K562 (cell line): ENCODE data around the gene TOR1A. TPM values are rescaled to one million over a fixed set of nuclear protein-coding genes. Genes with fewer than 3 reads are reported as not detected.

Experiments
- ATAC-seq: fragments of 200-7000 bp; cut with Tn5 transposase; 3 replicates; pipeline ENCODE4 v1.9.1; 2020; ENCODE audit warnings: moderate library complexity
- BruUV-seq: library from RNA; stranded (reverse); fragments of 400-500 nt; replicated peaks from 2 replicates; lab custom pipeline; 2021; lab: Mats Ljungman, UMichigan
- CTCF ChIA-PET: fragments of 300-600 bp; formaldehyde crosslinking; extraction: SDS; loops from one replicate; lab custom pipeline; 2021; ENCODE audit warnings: low intra/inter-chr PET ratio; lab: Yijun Ruan, JAX
- POLR2A ChIA-PET: fragments of 300-600, 350-650 bp; sonication (Branson Sonifier 250); formaldehyde crosslinking; extraction: SDS; loops from one replicate; lab custom pipeline; 2021; ENCODE audit warnings: antibody characterized with exemption, inconsistent platforms; lab: Yijun Ruan, JAX
- DNase-seq, 4 experiments: peaks; one replicate each; pipeline versions ENCODE4 v3.0.0 to v3.0.0-alpha.2; 2011 to 2018; ENCODE audit warnings: low spot score in 3 of 4, mixed read lengths in 3 of 4; ENCODE audit errors: extremely low read depth in 1 of 4
- FAIRE-seq: peaks from 2 replicates; lab custom pipeline; 2011; peaks lifted over from hg19 to GRCh38; lab: Jason Lieb, UNC
- H2AFZ ChIP-seq: 2 replicates; pipeline ENCODE4 v1.6.0; 2011; ENCODE audit warnings: low read depth, low read length, control low read depth, inconsistent platforms
- H3K27ac ChIP-seq: fragments of 200-600 bp; 3 replicates; pipeline ENCODE4 v1.8.0; 2011; ENCODE audit warnings: low read depth, mild to moderate bottlenecking, control low read depth, inconsistent platforms, low read length, moderate library complexity, mixed read lengths; ENCODE audit errors: extremely low read depth
- H3K27me3 ChIP-seq, 2 experiments: fragments of 300-600 bp in 1 of 2; 2 replicates in 1 of 2; 3 replicates in 1 of 2; pipeline versions ENCODE4 v1.6.0 to v1.8.0; 2011; ENCODE audit warnings: inconsistent platforms in 2 of 2, low read length in 2 of 2, mild to moderate bottlenecking in 1 of 2, mixed read lengths in 1 of 2, moderate library complexity in 1 of 2; ENCODE audit not compliant: control insufficient read depth in 2 of 2, insufficient read depth in 2 of 2
- H3K36me3 ChIP-seq: fragments of 300-600 bp; 3 replicates; pipeline ENCODE4 v1.8.0; 2011; ENCODE audit warnings: mild to moderate bottlenecking, low read length, inconsistent platforms; ENCODE audit not compliant: control insufficient read depth, insufficient read depth
- H3K4me1 ChIP-seq, 2 experiments: fragments of 200-600 bp in 1 of 2; replicated peaks in 1 of 2; 2 replicates in 1 of 2; 3 replicates in 1 of 2; pipeline versions ENCODE4 v1.5.1 to v1.8.0; 2011; ENCODE audit warnings: inconsistent platforms in 2 of 2, low read length in 2 of 2, mild to moderate bottlenecking in 1 of 2, mixed read lengths in 1 of 2, moderate library complexity in 1 of 2; ENCODE audit not compliant: control insufficient read depth in 2 of 2, insufficient read depth in 2 of 2
- H3K4me2 ChIP-seq: 2 replicates; pipeline ENCODE4 v1.6.1; 2011; ENCODE audit warnings: low read length, control low read depth, inconsistent platforms, mixed read lengths; ENCODE audit not compliant: insufficient read depth
- H3K4me3 ChIP-seq: fragments of 200-600 bp; sonication (generic), shearing (Covaris generic); 2 replicates; pipeline ENCODE4 v1.5.1; 2016; ENCODE audit warnings: control low read depth, inconsistent platforms
- H3K79me2 ChIP-seq: fragments of 200-600 bp; 3 replicates; pipeline ENCODE4 v1.8.0; 2011; ENCODE audit warnings: low read length, inconsistent platforms; ENCODE audit not compliant: control insufficient read depth, insufficient read depth
- H3K9ac ChIP-seq, 2 experiments: 2 replicates each; pipeline versions ENCODE4 v1.6.0 to v1.6.1; 2011; ENCODE audit warnings: low read depth in 2 of 2, low read length in 2 of 2, control low read depth in 1 of 2, inconsistent platforms in 1 of 2, mild to moderate bottlenecking in 1 of 2, mixed read lengths in 1 of 2; ENCODE audit not compliant: insufficient read depth in 1 of 2
- H3K9me1 ChIP-seq: one replicate; pipeline ENCODE4 v1.6.0; 2011; ENCODE audit warnings: inconsistent platforms, mild to moderate bottlenecking, low read length, moderate library complexity; ENCODE audit not compliant: control insufficient read depth, insufficient read depth
- H3K9me3 ChIP-seq: replicated peaks from 2 replicates; pipeline ENCODE4 v1.5.1; 2011; ENCODE audit warnings: low read depth, low read length, inconsistent platforms; ENCODE audit not compliant: control insufficient read depth, insufficient read depth
- H4K20me1 ChIP-seq: replicated peaks from 2 replicates; pipeline ENCODE4 v1.6.1; 2011; ENCODE audit warnings: low read length, inconsistent platforms, mixed read lengths; ENCODE audit not compliant: control insufficient read depth, insufficient read depth
- CAMTA2 ChIP-seq: fragments of 250-450 bp; sonication (Bioruptor Pico); conservative IDR thresholded peaks from 2 replicates; pipeline ENCODE4 v1.5.1; 2022
- CXXC5 ChIP-seq: fragments of 250-450 bp; sonication (Bioruptor Pico); IDR thresholded peaks from 2 replicates; pipeline ENCODE4 v1.8.0; 2022; ENCODE audit warnings: inconsistent platforms, mild to moderate bottlenecking, moderate library complexity
- MEIS2 ChIP-seq: fragments of 450-650 bp; IDR thresholded peaks from 2 replicates; pipeline ENCODE4 v1.6.1; 2014; ENCODE audit warnings: mild to moderate bottlenecking; ENCODE audit not compliant: partially characterized antibody
- POLR2AphosphoS2 ChIP-seq: IDR thresholded peaks from 2 replicates; pipeline ENCODE4 v1.6.1; 2012; ENCODE audit warnings: low read length, improper control_type of control experiment
- POLR2G ChIP-seq: fragments of 200-400 bp; formaldehyde crosslinking; IDR thresholded peaks from 2 replicates; pipeline ENCODE4 v1.6.1; 2017; ENCODE audit warnings: low read depth, mild to moderate bottlenecking, antibody characterized with exemption, low read length, moderate library complexity
- RBFOX2 ChIP-seq: fragments of 200-400 bp; formaldehyde crosslinking; IDR thresholded peaks from 2 replicates; pipeline ENCODE4 v1.6.1; 2017; ENCODE audit warnings: low read depth, mild to moderate bottlenecking, low read length, moderate library complexity
- SUPT5H ChIP-seq: fragments of 450-650 bp; IDR thresholded peaks from 2 replicates; pipeline ENCODE4 v1.6.1; 2016
- ZBTB17 ChIP-seq: fragments of 450-650 bp; formaldehyde crosslinking; IDR thresholded peaks from 2 replicates; pipeline ENCODE4 v1.4.0; 2020; ENCODE audit warnings: mild to moderate bottlenecking
- WGBS: fragments of 100-300 bp; shearing (Covaris generic); methylation state at CpG from one replicate; pipeline ENCODE4 v1.1.6; 2016; ENCODE audit warnings: low coverage, mixed read lengths; ENCODE audit not compliant: insufficient coverage; ENCODE audit errors: missing lambda C conversion rate; 5-methylcytosine and 5-hydroxymethylcytosine counted together
- in situ Hi-C: fragments of 300-500 bp; cut with MboI; formaldehyde crosslinking; loops from 4 replicates; pipeline ENCODE4 v1.15.0; 2018; ENCODE audit warnings: inconsistent platforms, mixed read lengths
- intact Hi-C: fragments of 100-400 bp; cut with micrococcal nuclease; formaldehyde crosslinking; loops from 2 replicates; pipeline ENCODE4 v1.14.2; 2022
- polyA plus RNA-seq, 8 experiments: library from polyadenylated mRNA; depleted of rRNA in 4 of 8; stranded (reverse) in 5 of 8; unstranded in 3 of 8; fragments of >200 nt; fragmentation: Nextera tagmentation in 2 of 8; fragmentation: Illumina TruSeq in 1 of 8; extraction: Ambion mirVana in 2 of 8; extraction: Trizol in 1 of 8; gene quantifications; 2 replicates each; pipeline versions ENCODE4 v1.2.1 to v1.2.3, GENCODE V29; 2011 to 2014; ENCODE audit warnings: inconsistent platforms in 1 of 8, missing spikeins in 1 of 8
- total RNA-seq, 7 experiments: library from RNA; depleted of rRNA in 6 of 7; stranded (reverse); fragments of >200 nt in 6 of 7; fragmentation: Illumina TruSeq in 2 of 7; extraction: Trizol in 2 of 7; gene quantifications; 2 replicates each; pipeline versions ENCODE4 v1.2.1 to v1.2.3, GENCODE V29; 2011 to 2021; ENCODE audit warnings: low replicate concordance in 1 of 7
- TF ChIP-seq, protein P1 (sequence below), 2 experiments: IDR thresholded peaks in 1 of 2; conservative IDR thresholded peaks in 1 of 2; 2 replicates each; pipeline ENCODE4 v1.6.1; 2016; ENCODE audit warnings: low read depth in 2 of 2, mild to moderate bottlenecking in 1 of 2, missing compliant biosample characterization in 1 of 2, missing genetic modification characterization in 1 of 2, moderate library complexity in 1 of 2
- TF ChIP-seq, protein P2 (sequence below): fragments of 450-650 bp; IDR thresholded peaks from 2 replicates; pipeline ENCODE4 v1.6.1; 2016
- TF ChIP-seq, protein P3 (sequence below): fragments of 250-450 bp; sonication (Bioruptor Pico); IDR thresholded peaks from 2 replicates; pipeline ENCODE4 v1.5.1; 2021; ENCODE audit warnings: mild to moderate bottlenecking

TOR1A gene
- total and polyA plus RNA-seq, 9 of the 15 experiments (the other 6 are each of a cell fraction or from before 2014, with no cell fraction given): 4.5 to 85.8 (median 51.3) TPM

DNA sequence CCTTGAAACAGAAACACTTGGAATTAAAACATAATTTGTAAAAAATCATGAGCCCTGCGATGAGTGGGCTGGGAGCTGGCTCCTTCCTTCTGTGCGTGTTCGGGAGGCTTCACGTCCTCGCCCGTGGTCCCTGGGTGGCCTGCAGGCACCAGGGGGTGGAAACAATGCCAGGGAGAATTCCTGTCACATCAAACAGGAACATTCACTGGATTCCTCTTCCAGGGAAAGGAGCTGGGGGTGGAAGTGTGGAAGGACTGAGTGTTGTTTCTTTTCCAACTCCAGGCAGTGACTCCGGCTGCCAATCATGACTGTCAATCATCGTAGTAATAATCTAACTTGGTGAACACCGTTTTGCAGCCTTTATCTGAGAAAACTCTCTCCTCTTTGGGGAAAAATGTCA, 10.3 kb downstream of the TOR1A start (continued):
- TF ChIP-seq, protein P1, sequence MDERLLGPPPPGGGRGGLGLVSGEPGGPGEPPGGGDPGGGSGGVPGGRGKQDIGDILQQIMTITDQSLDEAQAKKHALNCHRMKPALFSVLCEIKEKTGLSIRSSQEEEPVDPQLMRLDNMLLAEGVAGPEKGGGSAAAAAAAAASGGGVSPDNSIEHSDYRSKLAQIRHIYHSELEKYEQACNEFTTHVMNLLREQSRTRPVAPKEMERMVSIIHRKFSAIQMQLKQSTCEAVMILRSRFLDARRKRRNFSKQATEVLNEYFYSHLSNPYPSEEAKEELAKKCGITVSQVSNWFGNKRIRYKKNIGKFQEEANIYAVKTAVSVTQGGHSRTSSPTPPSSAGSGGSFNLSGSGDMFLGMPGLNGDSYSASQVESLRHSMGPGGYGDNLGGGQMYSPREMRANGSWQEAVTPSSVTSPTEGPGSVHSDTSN (CRISPR knock-in tag; IDR thresholded peaks at IDR 0.05; ENCODE audit: low read depth): no peak
- TF ChIP-seq, protein P1 (tag; conservative IDR thresholded peaks at IDR 0.05; ENCODE audit: low read depth): peak; percentile 32; the same call in 1 of the 2 replicates
- TF ChIP-seq POLR2AphosphoS2: no peak
- peak; percentile 32 for TF ChIP-seq MEIS2
- TF ChIP-seq, protein P2, sequence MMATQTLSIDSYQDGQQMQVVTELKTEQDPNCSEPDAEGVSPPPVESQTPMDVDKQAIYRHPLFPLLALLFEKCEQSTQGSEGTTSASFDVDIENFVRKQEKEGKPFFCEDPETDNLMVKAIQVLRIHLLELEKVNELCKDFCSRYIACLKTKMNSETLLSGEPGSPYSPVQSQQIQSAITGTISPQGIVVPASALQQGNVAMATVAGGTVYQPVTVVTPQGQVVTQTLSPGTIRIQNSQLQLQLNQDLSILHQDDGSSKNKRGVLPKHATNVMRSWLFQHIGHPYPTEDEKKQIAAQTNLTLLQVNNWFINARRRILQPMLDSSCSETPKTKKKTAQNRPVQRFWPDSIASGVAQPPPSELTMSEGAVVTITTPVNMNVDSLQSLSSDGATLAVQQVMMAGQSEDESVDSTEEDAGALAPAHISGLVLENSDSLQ: peak; percentile 93
- TF ChIP-seq POLR2G: 0 out of 2 replicates have a peak, but pooled peaks have one; percentile 27

DNA sequence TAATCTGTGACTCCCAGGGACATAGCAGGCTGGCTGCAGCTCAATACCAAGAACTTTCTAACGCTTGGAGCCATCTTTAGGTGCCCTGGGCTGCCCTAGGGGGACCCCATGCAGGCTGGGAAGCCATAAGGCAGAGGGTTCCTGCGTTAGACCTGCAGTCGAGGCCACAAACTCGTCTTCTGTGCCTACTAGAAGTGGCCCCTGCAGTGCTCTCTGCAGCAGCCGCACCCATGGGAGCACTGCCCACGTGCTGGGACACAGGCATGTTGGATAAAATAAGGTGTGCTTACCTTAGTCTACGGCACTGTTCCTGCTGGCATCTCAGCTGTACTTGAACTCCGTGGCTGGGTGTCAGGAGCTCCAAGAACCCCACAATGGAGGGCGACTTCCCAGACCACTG, 11.6 kb downstream of the TOR1A start:
- Histone ChIP-seq H2AFZ (no peak overlapping the region), H3K9ac (peak overlapping the region in 1 of 2 experiments; percentile 78; a peak in 2 of 4 replicates), H3K36me3 (peaks cover 88% of the 10 kb centered on the region), H3K4me1 (peaks cover 4 to 17% of the 10 kb centered on the region in 2 experiments; a peak in 3 of 5 replicates), H3K27ac (peak overlapping the region; percentile 11; the same call in 2 of the 3 replicates), H3K9me3 (no peaks in the 10 kb centered on the region), H3K4me2 (no peak overlapping the region), H4K20me1 (peaks cover 8% of the 10 kb centered on the region), H3K9me1 (peaks cover 6% of the 10 kb centered on the region), H3K79me2 (no peaks in the 10 kb centered on the region), H3K4me3 (no peak overlapping the region), H3K27me3 (no peaks in the 10 kb centered on the region)
- 74% methylated on average over 9 of the region's 9 CpGs for WGBS
- intact Hi-C loops: no loop called here
- FAIRE-seq: peak; percentile 29
- ChIA-PET POLR2A (interaction anchor here (0.6 to 5.8 kb wide), 9 partner anchors 9 to 591 kb away, joined by 3 to 49 read pairs (median 3); partner anchors contain the start of genes C9orf78 and TOR1A), CTCF (no interaction called here)
- BruUV-seq: no TSS peak
- no peak for DNase-seq
- ATAC-seq: peak; percentile 37
- in situ Hi-C loops: no loop called here
- TF ChIP-seq CXXC5 (CRISPR knock-in tag): no peak
- TF ChIP-seq CAMTA2 (CRISPR knock-in tag): 0 out of 2 replicates have a peak, but pooled peaks have one; percentile 56
- TF ChIP-seq SUPT5H: peak; percentile 75
- TF ChIP-seq ZBTB17 (CRISPR knock-in tag): 0 out of 2 replicates have a peak, but pooled peaks have one; percentile 26
- TF ChIP-seq, protein P3, sequence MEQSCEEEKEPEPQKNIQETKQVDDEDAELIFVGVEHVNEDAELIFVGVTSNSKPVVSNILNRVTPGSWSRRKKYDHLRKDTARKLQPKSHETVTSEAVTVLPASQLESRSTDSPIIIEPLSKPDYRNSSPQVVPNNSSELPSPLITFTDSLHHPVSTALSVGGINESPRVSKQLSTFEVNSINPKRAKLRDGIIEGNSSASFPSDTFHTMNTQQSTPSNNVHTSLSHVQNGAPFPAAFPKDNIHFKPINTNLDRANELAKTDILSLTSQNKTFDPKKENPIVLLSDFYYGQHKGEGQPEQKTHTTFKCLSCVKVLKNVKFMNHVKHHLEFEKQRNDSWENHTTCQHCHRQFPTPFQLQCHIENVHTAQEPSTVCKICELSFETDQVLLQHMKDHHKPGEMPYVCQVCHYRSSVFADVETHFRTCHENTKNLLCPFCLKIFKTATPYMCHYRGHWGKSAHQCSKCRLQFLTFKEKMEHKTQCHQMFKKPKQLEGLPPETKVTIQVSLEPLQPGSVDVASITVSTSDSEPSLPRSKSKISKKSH (CRISPR knock-in tag): 0 out of 2 replicates have a peak, but pooled peaks have one; percentile 11
- TF ChIP-seq RBFOX2: peak; percentile 34; the same call in 1 of the 2 replicates
- TF ChIP-seq POLR2G: peak; percentile 55; the same call in 1 of the 2 replicates
